Stimulated activated CD8-positive, alpha-beta memory T cell treated with anti-CD3 and anti-CD28 coated beads, Interleukin-15, amount 100 ng/mL, for 4 hours (primary cell): ENCODE measurements around the gene WDR75.
"Not testable (repeated sequence)": the region's sequence is repeated elsewhere in the genome, so short reads cannot be mapped to it uniquely, and the experiment has no call there.

Source experiments
- DNase-seq, 2 donors: peaks; one replicate each; pipeline ENCODE4 v3.0.0-alpha.2; 2020; ENCODE audit warnings: low read depth in 2 of 2

WDR75 gene

DNA sequence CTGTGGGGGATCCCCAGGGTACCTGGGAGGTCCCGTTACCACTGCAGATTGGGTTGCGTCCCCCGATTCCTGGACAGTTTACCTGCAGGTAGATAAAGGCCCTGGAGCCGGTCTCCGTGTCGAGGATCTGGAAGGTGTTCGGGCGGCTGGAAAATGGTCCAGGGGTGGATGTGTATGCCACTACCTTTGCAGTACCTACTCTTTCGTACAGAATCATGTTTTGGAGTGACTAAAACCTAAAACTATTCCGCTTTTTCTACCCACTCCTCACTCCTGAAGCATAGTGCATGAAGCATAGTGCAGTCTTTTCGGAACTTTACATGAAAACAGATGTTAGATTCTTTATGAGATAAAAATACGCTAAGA, 418 bp downstream of the WDR75 start:
- no peak for DNase-seq

DNA sequence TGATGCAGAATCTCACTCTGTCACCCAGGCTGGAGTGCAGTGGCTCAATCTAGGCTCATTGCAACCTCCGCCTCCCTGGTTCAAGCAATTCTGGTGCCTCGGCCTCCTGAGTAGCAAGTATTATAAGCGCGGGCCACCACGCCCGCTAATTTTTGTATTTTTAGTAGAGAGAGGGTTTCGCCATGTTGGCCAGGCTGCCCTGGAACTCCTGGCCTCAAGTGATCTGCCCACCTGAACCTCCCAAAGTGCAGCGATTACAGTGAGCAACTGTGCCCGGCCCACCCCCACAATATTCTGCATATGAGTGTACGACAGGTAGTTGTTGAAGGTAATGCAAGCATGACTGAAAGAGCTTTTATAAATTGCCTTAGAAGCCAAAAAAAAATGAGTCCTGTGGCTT, 1.2 kb downstream of the WDR75 start:
- no peak for DNase-seq

DNA sequence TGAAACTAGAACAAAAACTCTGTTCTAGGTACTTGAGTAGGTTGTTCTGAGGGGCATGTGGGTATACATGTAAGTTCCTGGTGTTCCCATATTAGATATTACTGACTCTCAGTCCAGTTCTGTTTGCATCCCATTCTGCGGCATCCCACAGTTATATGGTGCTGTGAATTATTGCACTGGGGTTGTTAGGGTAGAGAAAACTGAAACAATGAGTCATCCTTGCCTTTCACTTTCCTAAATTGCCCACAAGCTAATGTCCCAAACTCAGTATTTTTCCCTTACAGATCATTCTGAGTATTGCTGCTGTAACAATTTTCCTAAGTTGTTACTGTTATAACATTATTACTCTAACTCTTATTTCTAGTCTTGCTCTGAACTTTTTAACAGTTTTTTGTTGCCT, 3.0 kb downstream of the WDR75 start:
- no peak for DNase-seq

DNA sequence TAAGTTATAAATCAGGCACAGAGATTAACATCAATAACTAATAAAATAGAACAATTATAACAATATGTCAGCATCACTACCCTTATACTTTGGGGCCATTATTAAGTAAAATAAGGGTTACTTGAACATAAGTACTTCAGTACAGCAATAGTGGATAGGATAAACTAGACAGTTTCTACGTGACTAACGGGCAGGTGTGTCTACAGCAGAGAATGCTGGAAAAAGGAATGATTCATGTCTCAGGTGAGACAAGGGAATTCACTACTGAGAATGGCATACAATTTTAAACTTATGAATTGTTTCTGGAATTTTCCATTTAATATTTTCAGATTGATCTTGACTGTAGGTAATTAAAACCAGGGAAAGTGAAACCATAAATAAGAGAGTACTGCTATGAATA, 5.5 kb downstream of the WDR75 start:
- DNase-seq: no peak

DNA sequence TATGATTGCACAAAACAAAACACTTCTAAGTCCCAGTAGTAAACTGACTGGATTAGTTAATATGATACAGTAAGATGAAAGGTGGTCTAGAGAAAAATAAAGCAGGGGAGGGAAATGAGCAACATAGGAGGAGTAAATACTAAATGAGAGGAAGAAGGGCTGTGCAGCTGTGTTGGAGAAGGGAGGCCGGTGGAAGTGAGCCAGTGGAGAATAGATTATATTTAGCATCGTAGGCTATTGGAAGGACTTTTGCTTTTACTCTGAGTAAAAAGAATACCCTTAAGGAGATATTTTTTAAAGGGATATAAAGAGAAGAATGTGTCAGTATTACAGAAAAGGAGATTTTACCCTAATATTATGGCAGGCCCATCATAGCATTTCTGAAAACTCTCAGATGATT, 12.7 kb downstream of the WDR75 start:
- DNase-seq: no peak

DNA sequence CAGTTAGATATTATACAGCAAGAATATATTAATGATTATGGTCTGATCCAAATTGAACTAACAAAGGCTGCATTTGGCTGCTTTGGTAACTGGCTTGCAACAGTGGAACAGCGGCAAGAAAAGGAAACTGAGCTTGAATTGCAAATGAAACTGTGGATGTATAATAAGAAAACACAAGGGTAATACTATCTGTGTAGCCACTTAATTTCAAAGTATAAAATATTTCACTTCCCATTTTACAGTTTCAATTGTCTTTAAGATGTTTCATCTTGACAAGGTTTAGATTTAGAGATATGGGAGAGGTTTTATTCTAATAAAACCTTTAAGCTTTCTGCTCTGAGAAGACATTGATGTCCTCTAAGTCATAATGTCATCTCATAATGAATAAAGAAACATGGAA, 23.8 kb downstream of the WDR75 start:
- DNase-seq: no peak

DNA sequence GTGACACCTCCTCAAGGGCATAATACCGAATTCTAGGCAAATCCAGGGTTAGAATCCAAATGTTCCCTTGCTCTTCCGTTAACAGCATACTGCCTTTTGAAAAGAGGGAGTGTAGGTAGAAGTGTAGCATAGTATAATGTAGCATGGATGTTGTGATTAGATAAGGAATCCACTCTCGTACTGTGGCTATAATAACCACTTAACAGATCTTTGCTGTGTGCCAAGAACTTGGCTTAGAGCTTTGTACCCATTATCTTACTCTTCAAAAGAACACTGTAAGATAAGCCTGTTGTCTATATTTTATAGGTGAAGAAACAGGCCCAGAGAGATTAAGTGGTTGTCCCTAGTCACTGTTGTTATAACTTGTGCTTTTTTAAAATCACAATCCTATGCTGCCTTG, 24.2 kb downstream of the WDR75 start:
- DNase-seq: no peak

DNA sequence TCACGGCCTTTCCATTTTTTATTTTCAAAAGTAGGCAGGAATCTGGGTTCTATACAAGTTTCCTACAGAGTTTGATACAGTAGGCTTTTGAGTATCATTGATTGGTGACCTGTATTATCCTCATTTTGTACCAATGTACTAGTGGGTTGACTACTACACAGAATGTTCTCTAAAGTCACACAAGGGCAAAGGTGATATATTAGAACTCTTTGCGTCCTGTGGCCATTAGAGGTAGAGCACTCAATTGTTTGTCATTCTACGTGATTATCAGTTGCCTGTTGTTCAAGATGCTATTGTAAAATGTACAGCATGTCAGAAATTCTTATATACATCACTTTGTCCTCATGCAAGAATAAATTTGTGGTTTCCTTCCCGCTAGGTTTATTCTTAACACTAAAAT, 24.8 kb downstream of the WDR75 start:
- DNase-seq: no peak

DNA sequence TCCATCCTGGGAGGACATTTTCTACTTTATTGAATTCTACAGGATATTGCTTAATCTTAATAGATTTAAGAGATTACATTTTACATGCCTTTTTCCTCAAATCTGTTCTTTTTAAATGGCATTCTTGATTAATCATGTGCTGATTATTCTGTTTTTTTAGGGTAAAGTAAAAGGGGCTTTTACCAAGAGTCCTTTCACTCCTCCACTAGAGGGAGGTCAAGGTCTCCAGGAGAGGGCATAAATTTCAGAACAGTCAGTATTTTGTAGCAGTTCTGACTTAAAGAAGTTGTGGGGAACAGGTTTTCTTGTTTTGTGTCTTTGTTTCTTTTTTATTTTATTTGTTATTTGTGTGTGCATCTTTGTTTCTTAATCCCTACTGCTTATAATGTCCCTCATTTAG, 25.4 kb downstream of the WDR75 start:
- no peak for DNase-seq

DNA sequence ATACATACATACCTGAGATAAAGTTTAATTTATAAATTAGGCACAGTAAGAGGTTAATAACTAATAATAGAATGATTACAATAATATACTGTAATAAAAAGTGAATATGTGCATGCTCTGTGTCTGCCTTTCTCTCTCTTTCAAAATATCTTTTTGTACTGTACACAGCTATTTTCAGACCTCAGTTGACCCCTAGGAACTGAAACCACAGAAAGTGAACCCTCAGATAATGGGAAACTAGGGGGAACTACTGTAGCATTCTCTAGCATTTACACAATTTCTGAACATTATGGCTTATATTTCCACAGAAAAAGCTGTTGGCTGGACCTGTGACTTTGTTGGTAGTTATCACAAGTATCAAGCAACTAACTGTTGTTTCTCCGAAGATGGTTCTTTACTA, 25.9 kb downstream of the WDR75 start:
- DNase-seq: no peak

DNA sequence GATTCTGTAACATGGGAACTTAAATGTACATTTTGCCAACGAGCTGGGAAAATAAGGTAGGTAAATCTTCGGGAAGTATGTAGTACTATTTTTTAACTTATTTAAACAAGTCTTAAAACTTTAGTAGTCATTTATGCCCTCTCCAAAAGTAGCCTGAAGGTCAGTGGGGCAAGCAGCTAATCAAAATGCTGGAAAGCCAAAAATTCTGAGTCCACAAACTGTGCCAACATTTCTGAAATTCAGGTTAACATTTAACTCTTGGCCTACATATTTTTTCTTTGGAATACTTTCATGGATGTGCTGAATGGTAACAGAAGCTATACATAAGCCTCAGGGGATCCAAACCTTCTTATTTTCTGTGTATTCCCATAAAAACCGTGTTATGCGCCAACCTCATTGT, 26.3 kb downstream of the WDR75 start:
- DNase-seq: no peak

DNA sequence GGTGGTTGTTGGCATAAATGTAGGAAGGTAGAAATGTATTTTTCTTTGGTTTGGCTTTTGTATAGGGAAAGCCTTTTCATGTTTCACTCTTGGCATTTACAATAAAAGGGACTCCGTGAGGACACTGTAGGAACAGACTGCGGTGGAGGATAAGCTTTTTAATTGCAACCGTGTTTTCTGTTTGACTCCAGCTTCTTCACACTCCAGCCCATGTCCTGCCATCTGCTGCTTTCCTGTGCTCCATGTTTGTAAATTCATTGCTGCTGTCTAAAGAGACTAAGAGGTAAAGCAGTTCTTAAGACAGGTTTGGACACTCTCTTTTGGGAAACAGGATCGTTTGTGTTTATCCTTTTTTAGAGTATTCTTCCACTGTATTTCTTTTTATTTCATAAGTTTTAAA, 33.3 kb downstream of the WDR75 start:
- DNase-seq: no peak

DNA sequence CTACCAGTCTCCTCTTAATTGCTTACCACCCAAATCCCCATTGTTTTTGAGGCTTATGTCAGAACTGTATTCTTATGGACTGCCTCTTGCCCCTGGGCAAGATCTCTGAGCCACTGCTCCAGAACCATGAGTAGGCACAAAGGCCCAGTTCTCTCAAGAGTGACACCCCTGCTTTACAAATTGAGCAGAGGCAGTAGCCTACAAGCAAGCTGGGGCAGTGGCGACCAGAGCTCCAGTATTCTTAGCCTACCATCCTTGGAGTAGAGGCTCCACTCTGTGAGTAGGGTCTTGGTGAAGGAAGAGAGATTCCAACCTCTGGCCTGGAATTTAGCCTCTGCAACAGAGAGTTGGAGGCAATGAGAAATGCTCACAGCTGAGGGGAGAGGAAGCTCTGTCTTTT, 36.5 kb downstream of the WDR75 start:
- no peak for DNase-seq

DNA sequence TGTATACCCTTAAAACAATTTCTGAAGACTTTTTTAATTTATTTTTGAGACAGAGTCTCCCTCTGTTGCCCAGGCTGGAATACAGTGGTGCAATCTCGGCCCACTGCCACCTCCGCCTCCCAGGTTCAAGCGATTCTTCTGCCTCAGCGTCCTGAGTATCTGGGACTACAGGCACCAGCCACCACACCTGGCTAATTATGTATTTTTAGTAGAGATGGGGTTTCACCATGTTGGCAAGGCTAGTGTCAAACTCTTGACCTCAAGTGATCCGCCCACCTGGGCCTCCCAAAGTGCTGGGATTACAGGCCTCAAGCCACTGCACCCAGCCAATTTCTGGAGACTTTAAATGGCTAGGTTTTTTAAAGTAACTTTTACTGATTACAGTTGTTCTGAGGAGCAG, 37.0 kb downstream of the WDR75 start:
- not testable (repeated sequence) for DNase-seq

DNA sequence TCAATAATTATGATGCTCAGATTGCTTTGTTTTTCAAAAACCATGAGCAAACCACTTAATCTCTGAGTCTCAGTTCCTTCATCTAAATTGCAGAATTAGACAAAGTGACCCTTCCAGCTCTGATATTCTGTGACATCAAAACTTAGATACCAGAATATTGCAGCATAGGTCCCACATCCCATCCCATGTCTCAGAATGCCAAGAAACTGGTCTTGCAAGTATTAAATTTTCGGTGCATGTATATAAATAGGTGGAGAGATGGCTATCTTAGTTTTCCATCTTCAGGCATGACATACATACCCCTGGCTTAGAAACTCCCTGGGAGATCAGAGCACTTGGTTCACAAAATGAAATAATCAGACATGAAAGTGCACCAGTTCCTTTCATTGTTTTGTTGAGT, 39.8 kb downstream of the WDR75 start:
- no peak for DNase-seq

DNA sequence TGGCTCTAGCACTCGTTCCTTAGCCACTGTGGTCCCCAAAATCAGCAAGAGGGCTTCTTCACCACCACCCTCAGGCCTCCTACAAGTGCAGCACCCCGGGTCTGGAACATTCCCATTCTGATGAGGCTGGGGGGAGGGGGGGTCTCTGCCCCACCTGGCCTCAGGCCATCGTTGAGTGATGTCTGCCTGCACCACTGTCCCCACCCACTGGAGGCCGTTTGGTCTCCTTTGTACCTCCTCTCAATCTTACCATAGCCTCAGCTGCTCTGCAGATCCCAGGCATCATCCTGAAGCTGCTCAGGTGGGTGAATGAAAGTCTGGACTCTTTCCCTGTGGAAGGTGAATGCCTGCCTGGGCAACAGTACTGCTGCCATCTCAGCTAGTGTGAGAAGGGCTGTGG, 42.3 kb downstream of the WDR75 start:
- DNase-seq: no peak

DNA sequence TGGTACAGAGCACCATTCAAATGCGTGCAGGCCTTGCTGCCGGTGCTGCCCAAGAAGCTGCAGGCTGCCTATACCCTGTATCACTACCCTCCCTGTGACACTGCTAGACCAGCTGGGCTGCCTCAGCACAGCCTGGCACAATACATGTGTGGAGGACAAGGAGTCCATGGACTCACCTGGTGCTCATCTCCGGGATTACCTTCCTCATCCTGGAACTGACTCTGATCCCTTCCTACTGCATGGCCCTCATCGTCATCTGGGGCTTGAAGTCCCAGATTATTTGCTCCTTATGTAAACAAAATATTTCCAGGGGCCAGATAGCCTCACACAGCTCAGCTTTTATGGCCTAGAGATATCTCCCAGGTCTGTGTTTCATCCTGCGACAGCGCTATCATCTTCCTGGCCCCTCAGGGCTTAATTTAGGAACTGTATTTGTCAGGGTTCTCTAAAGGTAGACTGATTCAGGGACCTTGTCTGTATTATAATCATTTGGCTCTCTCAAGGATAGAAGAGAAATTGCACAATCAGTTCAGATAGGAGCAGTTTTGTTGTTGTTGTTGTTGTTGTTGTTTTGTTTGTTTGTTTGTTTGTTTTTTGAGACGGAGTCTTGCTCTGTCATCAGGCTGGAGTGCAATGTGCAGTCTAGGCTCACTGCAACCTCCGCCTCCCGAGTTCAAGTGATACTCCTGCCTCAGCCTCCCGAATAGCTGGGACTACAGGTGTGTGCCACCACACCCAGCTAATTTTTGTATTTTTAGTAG, 42.9 kb downstream of the WDR75 start:
- no peak for DNase-seq

DNA sequence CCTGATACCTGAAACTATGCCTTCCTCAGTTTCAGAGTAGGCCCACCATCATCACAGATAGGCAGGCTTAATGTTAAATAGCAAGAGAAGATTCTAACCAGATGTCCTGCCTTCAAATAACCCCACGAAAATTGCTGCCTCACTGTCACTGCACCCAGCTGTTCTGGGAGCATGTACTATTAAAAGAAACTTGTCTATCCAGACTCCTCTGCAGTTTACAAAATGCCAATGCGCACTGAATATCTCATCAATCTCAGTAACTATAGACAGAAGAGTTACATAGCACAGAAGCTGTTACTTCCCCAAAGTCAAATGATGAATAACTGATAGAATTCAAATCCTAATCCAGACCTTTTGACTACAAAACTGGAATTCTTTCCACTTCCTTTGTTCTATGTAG, 43.9 kb downstream of the WDR75 start:
- DNase-seq: no peak

DNA sequence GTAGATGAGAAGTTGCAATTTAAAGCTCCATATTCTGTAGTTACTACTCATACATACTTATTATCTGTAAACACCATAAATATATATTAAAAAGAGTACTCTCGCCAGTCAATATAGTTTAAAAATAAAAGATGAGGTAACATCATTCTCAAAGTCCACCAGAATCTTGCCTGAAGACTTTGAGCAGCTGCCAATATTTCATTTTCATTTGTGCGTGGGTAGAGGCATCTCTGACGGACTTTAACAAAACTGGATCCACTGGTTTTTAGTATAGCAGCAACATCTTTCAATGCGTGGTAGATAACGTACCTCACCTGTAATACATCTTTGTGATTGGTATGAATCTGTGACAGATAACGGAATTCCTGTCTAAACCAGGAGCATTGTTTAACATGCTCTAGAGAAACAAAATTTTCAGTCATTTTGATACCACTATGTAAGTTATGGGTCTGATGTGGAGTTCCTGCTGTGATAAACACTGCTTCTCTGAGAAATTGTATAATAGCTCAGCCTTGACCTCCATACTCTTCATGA, 45.0 kb downstream of the WDR75 start:
- no peak for DNase-seq

DNA sequence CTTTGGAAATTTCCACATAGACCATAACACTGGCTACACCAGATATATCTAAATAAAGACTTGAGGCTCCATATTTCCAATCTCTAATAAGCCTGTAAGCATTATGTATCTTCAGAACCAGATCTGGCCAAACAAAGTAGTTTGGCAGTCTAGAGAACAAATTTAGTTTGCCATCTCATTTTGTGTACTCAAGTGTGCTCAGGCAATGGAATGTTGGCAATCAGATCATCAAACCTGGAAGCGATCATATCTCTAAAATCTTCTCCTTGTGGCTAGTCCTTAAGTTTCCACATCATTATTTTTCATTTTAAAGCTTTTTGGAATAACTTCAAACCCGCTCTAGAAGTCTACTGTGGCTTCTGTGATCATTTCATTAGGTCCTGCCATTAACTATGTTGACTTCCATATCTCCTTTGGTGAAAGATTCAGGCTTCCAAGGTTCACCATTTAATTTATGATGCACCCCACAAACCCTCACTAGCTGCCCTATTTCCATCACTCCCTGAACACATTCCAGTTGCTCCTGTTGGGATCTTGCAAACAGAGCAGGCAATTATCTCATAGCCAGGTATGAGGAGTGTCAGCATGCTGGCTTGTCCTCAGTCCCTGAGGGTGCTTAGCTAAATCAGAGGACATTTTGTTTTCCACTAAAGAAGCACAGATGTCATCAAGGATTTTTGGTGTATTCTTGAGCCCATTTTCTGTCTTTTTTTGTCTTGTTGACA, 46.2 kb downstream of the WDR75 start:
- no peak for DNase-seq

DNA sequence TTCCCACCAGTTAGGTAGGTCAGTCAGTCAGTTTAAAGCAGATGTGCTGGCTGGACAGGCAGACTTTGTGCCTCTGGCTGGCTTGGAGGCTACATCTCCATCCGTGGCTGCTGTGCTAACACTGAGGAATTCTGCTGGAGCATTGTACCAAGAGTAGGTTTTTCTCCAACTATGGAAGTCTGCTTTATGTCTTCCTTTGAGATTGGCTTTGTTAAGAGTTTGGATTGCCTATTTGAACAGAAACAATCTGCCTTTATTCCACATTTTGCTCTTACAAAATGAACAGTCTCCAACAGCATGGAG, 46.7 kb downstream of the WDR75 start:
- no peak for DNase-seq

DNA sequence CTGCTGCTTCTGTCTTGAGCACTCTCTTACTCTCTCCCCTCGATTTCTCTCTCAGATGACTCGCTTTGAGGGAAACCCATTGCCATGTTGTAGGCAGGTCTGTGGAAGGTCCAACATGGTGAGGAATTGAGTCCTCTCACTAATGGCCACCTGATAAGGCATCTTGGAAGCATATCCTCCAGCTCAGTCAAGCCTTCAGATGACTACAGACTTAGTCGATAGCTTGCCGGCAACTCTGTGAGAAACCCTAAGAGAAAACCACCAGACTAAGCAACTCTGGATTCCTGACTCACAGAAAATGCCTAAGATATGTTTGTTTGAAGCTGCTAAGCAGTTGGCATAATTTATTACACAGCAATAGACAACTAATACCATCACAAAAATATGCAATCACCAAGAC, 51.2 kb downstream of the WDR75 start:
- no peak for DNase-seq

DNA sequence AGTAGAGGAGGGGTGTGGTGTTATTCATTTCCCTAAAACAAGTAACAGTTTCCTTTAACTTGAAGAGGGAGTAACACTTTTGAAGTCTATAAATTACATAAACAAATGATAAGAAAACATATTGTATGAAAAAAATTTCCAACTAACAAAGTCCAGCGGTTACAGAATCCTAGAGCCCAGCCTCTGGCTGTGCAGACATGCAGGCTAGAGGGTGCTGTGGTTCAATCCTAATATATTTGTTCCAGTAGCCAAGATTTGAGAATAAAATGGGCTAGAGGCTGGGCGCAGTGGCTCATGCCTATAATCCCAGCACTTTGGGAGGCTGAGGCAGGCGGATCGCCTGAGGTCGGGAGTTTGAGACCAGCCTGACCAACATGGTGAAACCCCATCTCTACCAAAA, 56.9 kb downstream of the WDR75 start:
- DNase-seq: no peak

DNA sequence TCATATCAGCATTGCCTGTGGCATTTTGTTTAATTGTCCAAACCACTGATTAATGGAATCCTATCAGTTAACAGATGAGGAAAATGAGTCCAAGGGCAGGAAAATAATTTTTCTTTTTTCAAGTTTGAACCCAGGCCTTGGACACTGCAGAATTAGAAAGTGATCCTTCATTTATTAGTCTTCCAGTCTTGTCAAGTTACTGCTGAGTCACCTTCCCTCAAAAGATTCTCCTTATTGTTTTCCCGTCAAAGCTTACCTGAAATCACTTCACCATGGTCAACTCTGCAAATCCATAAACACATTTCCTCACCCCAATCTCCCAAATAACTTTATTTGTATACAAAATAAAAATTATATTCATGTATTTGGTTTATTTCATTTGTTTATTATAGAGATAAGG, 57.9 kb downstream of the WDR75 start:
- no peak for DNase-seq
